HepG2 (cell line): ENCODE data around the gene HS3ST2. TPM values are rescaled to one million over a fixed set of nuclear protein-coding genes. Genes with fewer than 3 reads are reported as not detected.
"Not testable (repeated sequence)": the region's sequence is repeated elsewhere in the genome, so short reads cannot be mapped to it uniquely, and the experiment has no call there.

Experiments
- ATAC-seq: fragments of 200-7000 bp; cut with Tn5 transposase; 3 replicates; pipeline ENCODE4 v1.9.1; 2020; ENCODE audit warnings: mild to moderate bottlenecking, moderate library complexity
- BruUV-seq: library from RNA; stranded (reverse); fragments of 400-500 nt; replicated peaks from 2 replicates; lab custom pipeline; 2021; lab: Mats Ljungman, UMichigan
- CTCF ChIA-PET: fragments of 300-600 bp; formaldehyde crosslinking; extraction: SDS; loops from one replicate; lab custom pipeline; 2021; ENCODE audit warnings: low total read pairs, inconsistent platforms, low intra/inter-chr PET ratio; lab: Yijun Ruan, JAX
- POLR2A ChIA-PET: fragments of 350-600 bp; sonication (Branson Sonifier 250); formaldehyde crosslinking; loops from one replicate; lab custom pipeline; 2020; ENCODE audit warnings: antibody characterized with exemption, inconsistent platforms; lab: Yijun Ruan, JAX
- DNase-seq: peaks from one replicate; pipeline ENCODE4 v3.0.0-alpha.2; 2015; ENCODE audit warnings: low spot score
- FAIRE-seq: peaks from 3 replicates; lab custom pipeline; 2011; peaks lifted over from hg19 to GRCh38; lab: Jason Lieb, UNC
- H2AFZ ChIP-seq: one replicate; pipeline ENCODE4 v1.6.1; 2011; ENCODE audit warnings: low read length, inconsistent platforms
- H3K27ac ChIP-seq: fragments of 300-600 bp; 3 replicates; pipeline ENCODE4 v1.8.0; 2011; ENCODE audit warnings: mixed run types, mild to moderate bottlenecking, mixed read lengths, low read length, inconsistent platforms; ENCODE audit not compliant: insufficient read depth; ENCODE audit errors: extremely low read length
- H3K27me3 ChIP-seq, 2 experiments: fragments of 200-600 bp in 1 of 2; 2 replicates in 1 of 2; 3 replicates in 1 of 2; pipeline versions ENCODE4 v1.6.0 to v1.8.0; 2011; ENCODE audit warnings: low read length in 2 of 2, mild to moderate bottlenecking in 2 of 2, moderate library complexity in 2 of 2, inconsistent platforms in 1 of 2; ENCODE audit not compliant: insufficient read depth in 2 of 2, control insufficient read depth in 1 of 2
- H3K36me3 ChIP-seq, 2 experiments: fragments of 200-600 bp in 1 of 2; replicated peaks in 1 of 2; 2 replicates in 1 of 2; 3 replicates in 1 of 2; pipeline versions ENCODE4 v1.5.1 to v1.8.0; 2011; ENCODE audit warnings: low read length in 2 of 2, inconsistent platforms in 1 of 2; ENCODE audit not compliant: insufficient read depth in 2 of 2, control insufficient read depth in 1 of 2
- H3K4me1 ChIP-seq: 2 replicates; pipeline ENCODE4 v1.5.1; 2012; ENCODE audit warnings: low read length, inconsistent platforms; ENCODE audit not compliant: insufficient read depth
- H3K4me2 ChIP-seq: 2 replicates; pipeline ENCODE4 v1.6.0; 2011; ENCODE audit warnings: low read depth, low read length, inconsistent platforms
- H3K4me3 ChIP-seq, 3 experiments: fragments of 200-600 bp in 1 of 3; sonication (generic), shearing (Covaris generic) in 1 of 3; replicated peaks in 1 of 3; 2 replicates each; pipeline ENCODE4 v1.5.1; 2011 to 2016; ENCODE audit warnings: low read length in 3 of 3, inconsistent platforms in 2 of 3, low read depth in 2 of 3, mild to moderate bottlenecking in 2 of 3, control low read depth in 1 of 3, mixed read lengths in 1 of 3; ENCODE audit not compliant: insufficient read depth in 1 of 3
- H3K79me2 ChIP-seq: one replicate; pipeline ENCODE4 v1.6.1; 2011; ENCODE audit warnings: low read length, inconsistent platforms; ENCODE audit not compliant: insufficient read depth
- H3K9ac ChIP-seq: 2 replicates; pipeline ENCODE4 v1.6.0; 2011; ENCODE audit warnings: mild to moderate bottlenecking, low read depth, low read length, inconsistent platforms; ENCODE audit not compliant: insufficient read depth
- H3K9me3 ChIP-seq: 2 replicates; pipeline ENCODE4 v1.5.1; 2012; ENCODE audit warnings: mild to moderate bottlenecking, low read length
- H4K20me1 ChIP-seq: 2 replicates; pipeline ENCODE4 v1.6.0; 2011; ENCODE audit warnings: inconsistent platforms, mild to moderate bottlenecking, low read length, moderate library complexity; ENCODE audit not compliant: insufficient read depth
- PRDM10 ChIP-seq: sonication (generic); formaldehyde crosslinking; IDR thresholded peaks from 2 replicates; pipeline ENCODE4 v1.4.0; 2020; ENCODE audit warnings: low read depth, missing genetic modification reagents
- WGBS: methylation state at CpG from one replicate; pipeline ENCODE4 v1.1.6; 2017; ENCODE audit warnings: low lambda C conversion rate; 5-methylcytosine and 5-hydroxymethylcytosine counted together
- in situ Hi-C: cut with HindIII; loops from 2 replicates; pipeline ENCODE4 v1.10.0; 2017; ENCODE audit warnings: low pct_unique_long_range_greater_than_20kb; ENCODE audit not compliant: extremely low pct_ligation_motif_present
- intact Hi-C: fragments of 100-400 bp; cut with micrococcal nuclease; formaldehyde crosslinking; loops from one replicate; pipeline ENCODE4 v1.10.0; 2022; ENCODE audit not compliant: unreplicated experiment
- polyA plus RNA-seq, 8 experiments: library from polyadenylated mRNA; depleted of rRNA in 3 of 8; stranded (reverse) in 7 of 8; unstranded in 1 of 8; fragments of >200 nt; fragmentation: Illumina TruSeq in 4 of 8; extraction: Trizol in 4 of 8; gene quantifications; 2 replicates each; pipeline versions ENCODE4 v1.2.1 to v1.2.3, GENCODE V29; 2011 to 2016; ENCODE audit warnings: low read depth in 4 of 8, missing spikeins in 1 of 8, mixed read lengths in 1 of 8; ENCODE audit not compliant: insufficient read depth in 1 of 8
- total RNA-seq, 5 experiments: library from RNA; depleted of rRNA; stranded (reverse); fragments of >200 nt; fragmentation: Illumina TruSeq; extraction: Trizol; gene quantifications; 2 replicates each; pipeline ENCODE4 v1.2.3, GENCODE V29; 2016; ENCODE audit warnings: low read depth in 1 of 5

Gene HS3ST2
- total and polyA plus RNA-seq, 2 of the 13 experiments (the other 11 are each of a cell fraction or from before 2014, with no cell fraction given): not detected

GRCh38 chr16:22898874-22899348, 84.9 kb downstream of the HS3ST2 start (continued):
- TF ChIP-seq PRDM10: no peak

- H3K27ac ChIP-seq, H3K4me3 ChIP-seq, BruUV-seq, H3K9me3 ChIP-seq, H3K4me2 ChIP-seq, H3K9ac ChIP-seq, H3K79me2 ChIP-seq, H3K36me3 ChIP-seq, ATAC-seq, DNase-seq, FAIRE-seq, H3K4me1 ChIP-seq, H4K20me1 ChIP-seq, POLR2A ChIA-PET, H2AFZ ChIP-seq: not testable (repeated sequence)
- in situ Hi-C loops (loop anchor here (5.0 kb wide), 1 partner anchor 48 kb away; no protein-coding TSS in a partner anchor), intact Hi-C loops (loop anchor here (1.0 to 10.0 kb wide), 5 partner anchors 49 to 285 kb away; partner anchors contain the start of gene SCNN1G)
- peaks cover 2 to 16% of the 10 kb centered on the region in 2 experiments; a peak in 2 of 5 replicates for H3K27me3 ChIP-seq
- CTCF ChIA-PET: interaction anchor here (0.8 to 2.4 kb wide), 5 partner anchors 49 to 535 kb away, joined by 6 to 28 read pairs (median 8); no protein-coding TSS in a partner anchor
- 19% methylated on average over 4 of the region's 4 CpGs for WGBS
Measured at GRCh38 chr16:22899567-22899966, 85.6 kb downstream of the HS3ST2 start.
